ENCODE results near the gene ZNF215.
"Not testable (repeated sequence)": the region's sequence is repeated elsewhere in the genome, so short reads cannot be mapped to it uniquely, and the experiment has no call there.

GRCh38 chr11:6954248-6954647 lies 28.0 kb downstream of the ZNF215 start:
- TF ChIP-seq CTCF (IDR thresholded peaks at IDR 0.05); POLR2A (IDR thresholded peaks at IDR 0.05); EP300 (IDR thresholded peaks at IDR 0.05; ENCODE audit: low read depth): not testable (repeated sequence)
